GM21390 (cell line): ENCODE data around the gene ZBED6.
"Not testable (repeated sequence)": the region's sequence is repeated elsewhere in the genome, so short reads cannot be mapped to it uniquely, and the experiment has no call there.

ENCODE experiments used
- ATAC-seq: cut with Tn5 transposase; IDR thresholded peaks from one replicate; pipeline ENCODE4 v1.9.1; 2021; ENCODE audit not compliant: unreplicated experiment

The ZBED6 gene

GRCh38 chr1:203795441-203796235 lies at the start of gene ZBED6, which contains the start of gene ZC3H11A:
Gene ZBED6, plus strand, starts transcription at chr1:203795623. Its CDS starts 1,900 bp downstream, at chr1:203797523.
Gene ZC3H11A, plus strand, starts transcription at chr1:203795623. Its CDS starts 21,448 bp downstream, at chr1:203817071.
- peak; percentile 97 for ATAC-seq

GRCh38 chr1:203746281-203746680 lies 49.1 kb upstream of the ZBED6 start:
- ATAC-seq: no peak

- no peak for ATAC-seq
Observed at GRCh38 chr1:203751051-203751450, 44.4 kb upstream of the ZBED6 start.

GRCh38 chr1:203751618-203752361 lies 43.6 kb upstream of the ZBED6 start:
- not testable (repeated sequence) for ATAC-seq

- peak; percentile 83 for ATAC-seq
Observed at GRCh38 chr1:203754455-203754864, 41.0 kb upstream of the ZBED6 start.

- ATAC-seq: no peak
Observed at GRCh38 chr1:203756036-203756435, 39.4 kb upstream of the ZBED6 start.

- not testable (repeated sequence) for ATAC-seq
Observed at GRCh38 chr1:203758749-203759148, 36.7 kb upstream of the ZBED6 start.

GRCh38 chr1:203760506-203760905 lies 34.9 kb upstream of the ZBED6 start:
- no peak for ATAC-seq

- not testable (repeated sequence) for ATAC-seq
Observed at GRCh38 chr1:203761958-203762357, 33.5 kb upstream of the ZBED6 start.

- ATAC-seq: no peak
Observed at GRCh38 chr1:203763505-203763904, 31.9 kb upstream of the ZBED6 start.

- ATAC-seq: no peak
Observed at GRCh38 chr1:203764105-203765028, 31.1 kb upstream of the ZBED6 start.

GRCh38 chr1:203765029-203765837 lies 30.2 kb upstream of the ZBED6 start, which contains the start of gene LAX1:
Gene LAX1, plus strand, starts transcription at chr1:203765183. Its CDS starts 383 bp downstream, at chr1:203765566.
- ATAC-seq: no peak

GRCh38 chr1:203768256-203768655 lies 27.2 kb upstream of the ZBED6 start:
- ATAC-seq: no peak

- no peak for ATAC-seq
Observed at GRCh38 chr1:203769505-203770343, 25.7 kb upstream of the ZBED6 start.

GRCh38 chr1:203771901-203772301 lies 23.5 kb upstream of the ZBED6 start:
- no peak for ATAC-seq

GRCh38 chr1:203772836-203773235 lies 22.6 kb upstream of the ZBED6 start:
- no peak for ATAC-seq

- ATAC-seq: no peak
Observed at GRCh38 chr1:203776636-203777035, 18.8 kb upstream of the ZBED6 start.

- no peak for ATAC-seq
Observed at GRCh38 chr1:203777596-203777995, 17.8 kb upstream of the ZBED6 start.

- no peak for ATAC-seq
Observed at GRCh38 chr1:203778146-203778545, 17.3 kb upstream of the ZBED6 start.
